ENCODE measurements around the gene SPATS2L.

The SPATS2L gene

GRCh38 chr2:200373231-200373630, 66.7 kb downstream of the SPATS2L start:
- H3K9me3 Mint-ChIP-seq = no peaks in the 10 kb centered on the region
- H3K4me3 Mint-ChIP-seq = no peak overlapping the region
- H3K27ac Mint-ChIP-seq = no peak overlapping the region
- intact Hi-C loops (cut with micrococcal nuclease) = no loop called here
- H3K27me3 Mint-ChIP-seq = no peaks in the 10 kb centered on the region
- H3K4me1 Mint-ChIP-seq (ENCODE audit: low read depth) = peaks cover 16% of the 10 kb centered on the region
- no peaks in the 10 kb centered on the region for H3K36me3 Mint-ChIP-seq (ENCODE audit: low read depth)

GRCh38 chr2:200373973-200374416, 67.5 kb downstream of the SPATS2L start:
- Mint-ChIP-seq H3K27me3 (no peaks in the 10 kb centered on the region), H3K36me3 (ENCODE audit: low read depth) (no peaks in the 10 kb centered on the region), H3K27ac (no peak overlapping the region), H3K9me3 (no peaks in the 10 kb centered on the region), H3K4me1 (ENCODE audit: low read depth) (peaks cover 16% of the 10 kb centered on the region), H3K4me3 (no peak overlapping the region)
- intact Hi-C loops (cut with micrococcal nuclease) = no loop called here

GRCh38 chr2:200376513-200377354, 70.2 kb downstream of the SPATS2L start:
- H3K9me3 Mint-ChIP-seq = no peaks in the 10 kb centered on the region
- intact Hi-C loops (cut with micrococcal nuclease) = no loop called here
- H3K4me3 Mint-ChIP-seq = no peak overlapping the region
- no peaks in the 10 kb centered on the region for H3K36me3 Mint-ChIP-seq (ENCODE audit: low read depth)
- no peaks in the 10 kb centered on the region for H3K27me3 Mint-ChIP-seq
- H3K4me1 Mint-ChIP-seq (ENCODE audit: low read depth) = peaks cover 30% of the 10 kb centered on the region
- H3K27ac Mint-ChIP-seq = no peak overlapping the region

GRCh38 chr2:200377355-200378336, 71.2 kb downstream of the SPATS2L start:
- no peaks in the 10 kb centered on the region for H3K36me3 Mint-ChIP-seq (ENCODE audit: low read depth)
- H3K4me3 Mint-ChIP-seq = no peak overlapping the region
- intact Hi-C loops (cut with micrococcal nuclease) = no loop called here
- H3K27ac Mint-ChIP-seq = no peak overlapping the region
- no peaks in the 10 kb centered on the region for H3K27me3 Mint-ChIP-seq
- H3K9me3 Mint-ChIP-seq = no peaks in the 10 kb centered on the region
- H3K4me1 Mint-ChIP-seq (ENCODE audit: low read depth) = peaks cover 30% of the 10 kb centered on the region

GRCh38 chr2:200378652-200379290, 72.3 kb downstream of the SPATS2L start:
- no peak overlapping the region for H3K27ac Mint-ChIP-seq
- peaks cover 40% of the 10 kb centered on the region for H3K4me1 Mint-ChIP-seq (ENCODE audit: low read depth)
- intact Hi-C loops (cut with micrococcal nuclease) = no loop called here
- no peaks in the 10 kb centered on the region for H3K9me3 Mint-ChIP-seq
- no peaks in the 10 kb centered on the region for H3K36me3 Mint-ChIP-seq (ENCODE audit: low read depth)
- H3K27me3 Mint-ChIP-seq = no peaks in the 10 kb centered on the region
- H3K4me3 Mint-ChIP-seq = no peak overlapping the region

- intact Hi-C loops (cut with micrococcal nuclease) = no loop called here
- Mint-ChIP-seq H3K4me1 (ENCODE audit: low read depth) (peaks cover 34% of the 10 kb centered on the region), H3K36me3 (ENCODE audit: low read depth) (no peaks in the 10 kb centered on the region), H3K9me3 (no peaks in the 10 kb centered on the region), H3K27ac (no peak overlapping the region), H3K27me3 (no peaks in the 10 kb centered on the region), H3K4me3 (no peak overlapping the region)
Measured at GRCh38 chr2:200379481-200380090, 73.1 kb downstream of the SPATS2L start.

GRCh38 chr2:200380091-200380561, 73.6 kb downstream of the SPATS2L start:
- Mint-ChIP-seq H3K27ac (no peak overlapping the region), H3K4me3 (no peak overlapping the region), H3K36me3 (ENCODE audit: low read depth) (no peaks in the 10 kb centered on the region), H3K27me3 (no peaks in the 10 kb centered on the region), H3K9me3 (no peaks in the 10 kb centered on the region), H3K4me1 (ENCODE audit: low read depth) (peaks cover 34% of the 10 kb centered on the region)
- intact Hi-C loops (cut with micrococcal nuclease) = no loop called here

GRCh38 chr2:200380833-200381542, 74.5 kb downstream of the SPATS2L start:
- H3K27ac Mint-ChIP-seq = no peak overlapping the region
- H3K27me3 Mint-ChIP-seq = no peaks in the 10 kb centered on the region
- intact Hi-C loops (cut with micrococcal nuclease) = no loop called here
- no peaks in the 10 kb centered on the region for H3K36me3 Mint-ChIP-seq (ENCODE audit: low read depth)
- no peaks in the 10 kb centered on the region for H3K9me3 Mint-ChIP-seq
- H3K4me3 Mint-ChIP-seq = no peak overlapping the region
- H3K4me1 Mint-ChIP-seq (ENCODE audit: low read depth) = peaks cover 34% of the 10 kb centered on the region

GRCh38 chr2:200382874-200383273, 76.4 kb downstream of the SPATS2L start:
- intact Hi-C loops (cut with micrococcal nuclease) = no loop called here
- H3K4me1 Mint-ChIP-seq (ENCODE audit: low read depth) = peaks cover 25% of the 10 kb centered on the region
- H3K27ac Mint-ChIP-seq = no peak overlapping the region
- no peak overlapping the region for H3K4me3 Mint-ChIP-seq
- H3K36me3 Mint-ChIP-seq (ENCODE audit: low read depth) = no peaks in the 10 kb centered on the region
- no peaks in the 10 kb centered on the region for H3K27me3 Mint-ChIP-seq
- H3K9me3 Mint-ChIP-seq = no peaks in the 10 kb centered on the region

GRCh38 chr2:200383380-200384110, 77.1 kb downstream of the SPATS2L start:
- H3K36me3 Mint-ChIP-seq (ENCODE audit: low read depth) = no peaks in the 10 kb centered on the region
- H3K9me3 Mint-ChIP-seq = no peaks in the 10 kb centered on the region
- no peaks in the 10 kb centered on the region for H3K27me3 Mint-ChIP-seq
- no peak overlapping the region for H3K4me3 Mint-ChIP-seq
- intact Hi-C loops (cut with micrococcal nuclease) = no loop called here
- H3K27ac Mint-ChIP-seq = no peak overlapping the region
- peaks cover 25% of the 10 kb centered on the region for H3K4me1 Mint-ChIP-seq (ENCODE audit: low read depth)

GRCh38 chr2:200385063-200385635, 78.7 kb downstream of the SPATS2L start:
- Mint-ChIP-seq H3K36me3 (ENCODE audit: low read depth) (peaks cover 14% of the 10 kb centered on the region), H3K9me3 (no peaks in the 10 kb centered on the region), H3K4me1 (ENCODE audit: low read depth) (peaks cover 23% of the 10 kb centered on the region), H3K27me3 (no peaks in the 10 kb centered on the region), H3K4me3 (no peak overlapping the region), H3K27ac (no peak overlapping the region)
- intact Hi-C loops (cut with micrococcal nuclease) = no loop called here

- no peak overlapping the region for H3K27ac Mint-ChIP-seq
- H3K27me3 Mint-ChIP-seq = no peaks in the 10 kb centered on the region
- H3K4me1 Mint-ChIP-seq (ENCODE audit: low read depth) = peaks cover 5% of the 10 kb centered on the region
- H3K4me3 Mint-ChIP-seq = no peak overlapping the region
- peaks cover 26% of the 10 kb centered on the region for H3K36me3 Mint-ChIP-seq (ENCODE audit: low read depth)
- intact Hi-C loops (cut with micrococcal nuclease) = no loop called here
- no peaks in the 10 kb centered on the region for H3K9me3 Mint-ChIP-seq
Measured at GRCh38 chr2:200393191-200393590, 86.7 kb downstream of the SPATS2L start.
